ENCODE measurements around the gene TNRC6B.

DNA sequence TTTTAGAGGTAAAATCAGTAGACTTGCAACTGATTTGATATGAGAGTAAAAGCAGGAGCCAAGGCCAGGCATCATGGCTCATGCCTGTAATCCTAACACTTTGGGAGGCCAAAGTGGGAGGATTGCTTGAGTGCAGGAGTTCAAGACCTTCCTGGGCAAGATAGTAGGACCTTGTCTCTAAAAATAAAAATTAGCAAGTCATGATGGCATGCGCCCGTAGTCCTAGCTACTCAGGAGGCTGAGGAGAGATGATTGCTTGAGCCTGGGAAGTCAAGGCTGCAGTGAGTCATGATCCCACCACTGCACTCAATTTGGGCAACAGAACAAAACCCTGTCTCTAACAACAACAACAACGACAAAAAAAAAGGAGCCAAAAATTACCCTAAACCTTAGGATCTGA, 206.2 kb downstream of the TNRC6B start:
- no peak for TF ChIP-seq POLR2A (IDR thresholded peaks at IDR 0.05)
- TF ChIP-seq, protein P1, sequence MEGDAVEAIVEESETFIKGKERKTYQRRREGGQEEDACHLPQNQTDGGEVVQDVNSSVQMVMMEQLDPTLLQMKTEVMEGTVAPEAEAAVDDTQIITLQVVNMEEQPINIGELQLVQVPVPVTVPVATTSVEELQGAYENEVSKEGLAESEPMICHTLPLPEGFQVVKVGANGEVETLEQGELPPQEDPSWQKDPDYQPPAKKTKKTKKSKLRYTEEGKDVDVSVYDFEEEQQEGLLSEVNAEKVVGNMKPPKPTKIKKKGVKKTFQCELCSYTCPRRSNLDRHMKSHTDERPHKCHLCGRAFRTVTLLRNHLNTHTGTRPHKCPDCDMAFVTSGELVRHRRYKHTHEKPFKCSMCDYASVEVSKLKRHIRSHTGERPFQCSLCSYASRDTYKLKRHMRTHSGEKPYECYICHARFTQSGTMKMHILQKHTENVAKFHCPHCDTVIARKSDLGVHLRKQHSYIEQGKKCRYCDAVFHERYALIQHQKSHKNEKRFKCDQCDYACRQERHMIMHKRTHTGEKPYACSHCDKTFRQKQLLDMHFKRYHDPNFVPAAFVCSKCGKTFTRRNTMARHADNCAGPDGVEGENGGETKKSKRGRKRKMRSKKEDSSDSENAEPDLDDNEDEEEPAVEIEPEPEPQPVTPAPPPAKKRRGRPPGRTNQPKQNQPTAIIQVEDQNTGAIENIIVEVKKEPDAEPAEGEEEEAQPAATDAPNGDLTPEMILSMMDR (IDR thresholded peaks at IDR 0.05), result no peak
